Measurements from ENCODE around the gene SEMA5B. TPM values are rescaled to one million over a fixed set of nuclear protein-coding genes. Genes with fewer than 3 reads are reported as not detected.

Gene SEMA5B, protein sequence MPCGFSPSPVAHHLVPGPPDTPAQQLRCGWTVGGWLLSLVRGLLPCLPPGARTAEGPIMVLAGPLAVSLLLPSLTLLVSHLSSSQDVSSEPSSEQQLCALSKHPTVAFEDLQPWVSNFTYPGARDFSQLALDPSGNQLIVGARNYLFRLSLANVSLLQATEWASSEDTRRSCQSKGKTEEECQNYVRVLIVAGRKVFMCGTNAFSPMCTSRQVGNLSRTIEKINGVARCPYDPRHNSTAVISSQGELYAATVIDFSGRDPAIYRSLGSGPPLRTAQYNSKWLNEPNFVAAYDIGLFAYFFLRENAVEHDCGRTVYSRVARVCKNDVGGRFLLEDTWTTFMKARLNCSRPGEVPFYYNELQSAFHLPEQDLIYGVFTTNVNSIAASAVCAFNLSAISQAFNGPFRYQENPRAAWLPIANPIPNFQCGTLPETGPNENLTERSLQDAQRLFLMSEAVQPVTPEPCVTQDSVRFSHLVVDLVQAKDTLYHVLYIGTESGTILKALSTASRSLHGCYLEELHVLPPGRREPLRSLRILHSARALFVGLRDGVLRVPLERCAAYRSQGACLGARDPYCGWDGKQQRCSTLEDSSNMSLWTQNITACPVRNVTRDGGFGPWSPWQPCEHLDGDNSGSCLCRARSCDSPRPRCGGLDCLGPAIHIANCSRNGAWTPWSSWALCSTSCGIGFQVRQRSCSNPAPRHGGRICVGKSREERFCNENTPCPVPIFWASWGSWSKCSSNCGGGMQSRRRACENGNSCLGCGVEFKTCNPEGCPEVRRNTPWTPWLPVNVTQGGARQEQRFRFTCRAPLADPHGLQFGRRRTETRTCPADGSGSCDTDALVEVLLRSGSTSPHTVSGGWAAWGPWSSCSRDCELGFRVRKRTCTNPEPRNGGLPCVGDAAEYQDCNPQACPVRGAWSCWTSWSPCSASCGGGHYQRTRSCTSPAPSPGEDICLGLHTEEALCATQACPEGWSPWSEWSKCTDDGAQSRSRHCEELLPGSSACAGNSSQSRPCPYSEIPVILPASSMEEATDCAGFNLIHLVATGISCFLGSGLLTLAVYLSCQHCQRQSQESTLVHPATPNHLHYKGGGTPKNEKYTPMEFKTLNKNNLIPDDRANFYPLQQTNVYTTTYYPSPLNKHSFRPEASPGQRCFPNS
- 1 to 10 TPM in 7 of 9 donors, under 1 TPM in 2; 0.35 to 3.6 (median 1.8) TPM for total RNA-seq
- polyA plus RNA-seq = 1 to 10 TPM in 2 of 3 donors, under 1 TPM in 1; 0.99 to 4.3 (median 3.0) TPM
- long read RNA-seq, donor 1 = 0 reads
- long read RNA-seq, donor 2 = 0 reads
- long read RNA-seq, donor 3 = 0 reads
- long read RNA-seq, donor 4, partial matches to known transcripts = 1 of 1 reads
- long read RNA-seq, donor 4, other reads (novel, unspliced or antisense) = 0 of 1 reads
- long read RNA-seq, donor 5 = 0 reads
- long read RNA-seq, donor 6 = 0 reads
- long read RNA-seq, donor 7 = 0 reads
- long read RNA-seq, donor 8 = 0 reads
- long read RNA-seq, donor 9 = 0 reads
- long read RNA-seq, donor 10 = 0 reads

DNA sequence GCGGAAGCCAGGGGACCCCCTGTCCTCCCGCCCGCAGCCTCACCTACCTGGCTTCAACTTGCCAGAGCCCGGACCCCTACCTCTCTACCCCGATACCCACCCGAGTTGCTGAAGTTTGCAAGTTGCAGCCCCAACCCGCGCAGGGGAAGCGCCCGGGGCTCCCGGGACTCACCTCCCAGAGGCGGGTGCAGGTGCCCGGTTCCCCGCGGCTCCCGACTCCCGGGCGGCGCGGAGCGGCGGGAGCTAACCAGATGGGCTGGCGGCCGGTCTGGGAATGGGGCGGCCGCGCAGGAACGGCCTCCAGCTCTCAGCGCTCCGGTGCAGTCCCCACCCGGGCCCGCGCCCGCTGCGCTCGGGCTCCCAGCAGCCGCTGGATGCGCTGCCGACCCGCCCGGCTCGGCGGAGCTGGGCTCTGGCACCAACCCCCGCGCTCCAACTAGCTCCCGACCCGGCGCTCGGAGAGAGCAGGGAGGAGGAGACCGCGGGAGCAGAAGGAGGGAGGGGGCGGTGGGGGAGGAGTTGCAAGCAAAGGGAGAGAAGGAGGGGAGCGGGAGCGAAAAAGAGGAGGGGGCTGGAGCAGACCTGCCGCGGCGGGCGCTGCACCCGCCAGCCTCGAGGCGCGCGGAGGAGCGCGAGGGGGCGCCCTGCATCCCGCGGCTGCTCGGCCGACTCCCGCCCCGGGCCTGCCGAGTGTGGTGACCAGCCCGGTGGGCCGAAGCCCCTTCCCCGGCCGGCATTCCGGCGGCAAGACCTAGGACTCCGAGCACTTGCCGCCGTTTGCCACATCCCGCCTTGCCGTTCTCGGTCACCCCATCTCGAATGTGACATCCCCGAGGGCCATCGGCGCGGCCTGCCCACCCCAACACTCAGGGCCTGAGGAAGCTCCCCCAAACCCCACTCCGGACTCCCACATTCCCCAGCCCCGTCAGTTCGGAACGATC, at the start of gene SEMA5B:
SEMA5B (minus strand) TSS at position 472 of the 941 bp plus-strand sequence. CDS start 66,500 bp downstream, outside the sequence.
- Histone ChIP-seq H3K4me1 (replicated peaks in 1 of 2) (peaks cover 20 to 32% of the 10 kb centered on the region in 2 donors), H3K36me3 (replicated peaks in 1 of 2) (no peaks in the 10 kb centered on the region), H3K27me3 (no peaks in the 10 kb centered on the region), H3K4me3 (peak within 1 kb of the TSS in 3 of 4 donors; percentile 10 to 69 (median 36)), H3K27ac (no peak within 1 kb of the TSS), H3K9me3 (replicated peaks in 1 of 3) (no peaks in the 10 kb centered on the region)
- 1% methylated on average over 45 to 93 of the region's 94 CpGs for WGBS, 4 donors
- TF ChIP-seq, protein P1, sequence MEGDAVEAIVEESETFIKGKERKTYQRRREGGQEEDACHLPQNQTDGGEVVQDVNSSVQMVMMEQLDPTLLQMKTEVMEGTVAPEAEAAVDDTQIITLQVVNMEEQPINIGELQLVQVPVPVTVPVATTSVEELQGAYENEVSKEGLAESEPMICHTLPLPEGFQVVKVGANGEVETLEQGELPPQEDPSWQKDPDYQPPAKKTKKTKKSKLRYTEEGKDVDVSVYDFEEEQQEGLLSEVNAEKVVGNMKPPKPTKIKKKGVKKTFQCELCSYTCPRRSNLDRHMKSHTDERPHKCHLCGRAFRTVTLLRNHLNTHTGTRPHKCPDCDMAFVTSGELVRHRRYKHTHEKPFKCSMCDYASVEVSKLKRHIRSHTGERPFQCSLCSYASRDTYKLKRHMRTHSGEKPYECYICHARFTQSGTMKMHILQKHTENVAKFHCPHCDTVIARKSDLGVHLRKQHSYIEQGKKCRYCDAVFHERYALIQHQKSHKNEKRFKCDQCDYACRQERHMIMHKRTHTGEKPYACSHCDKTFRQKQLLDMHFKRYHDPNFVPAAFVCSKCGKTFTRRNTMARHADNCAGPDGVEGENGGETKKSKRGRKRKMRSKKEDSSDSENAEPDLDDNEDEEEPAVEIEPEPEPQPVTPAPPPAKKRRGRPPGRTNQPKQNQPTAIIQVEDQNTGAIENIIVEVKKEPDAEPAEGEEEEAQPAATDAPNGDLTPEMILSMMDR (IDR thresholded peaks at IDR 0.05) = peak in 1 of 6 experiments; percentile 32
- TF ChIP-seq POLR2A (IDR thresholded peaks at IDR 0.05) = no peak
- intact Hi-C loops (cut with DNase I) = loop anchor here (5.0 to 10.0 kb wide), 4 partner anchors 80 to 273 kb away; no protein-coding TSS in a partner anchor
- DNase-seq = peak in 5 of 7 donors; percentile 16 to 45 (median 27)

DNA sequence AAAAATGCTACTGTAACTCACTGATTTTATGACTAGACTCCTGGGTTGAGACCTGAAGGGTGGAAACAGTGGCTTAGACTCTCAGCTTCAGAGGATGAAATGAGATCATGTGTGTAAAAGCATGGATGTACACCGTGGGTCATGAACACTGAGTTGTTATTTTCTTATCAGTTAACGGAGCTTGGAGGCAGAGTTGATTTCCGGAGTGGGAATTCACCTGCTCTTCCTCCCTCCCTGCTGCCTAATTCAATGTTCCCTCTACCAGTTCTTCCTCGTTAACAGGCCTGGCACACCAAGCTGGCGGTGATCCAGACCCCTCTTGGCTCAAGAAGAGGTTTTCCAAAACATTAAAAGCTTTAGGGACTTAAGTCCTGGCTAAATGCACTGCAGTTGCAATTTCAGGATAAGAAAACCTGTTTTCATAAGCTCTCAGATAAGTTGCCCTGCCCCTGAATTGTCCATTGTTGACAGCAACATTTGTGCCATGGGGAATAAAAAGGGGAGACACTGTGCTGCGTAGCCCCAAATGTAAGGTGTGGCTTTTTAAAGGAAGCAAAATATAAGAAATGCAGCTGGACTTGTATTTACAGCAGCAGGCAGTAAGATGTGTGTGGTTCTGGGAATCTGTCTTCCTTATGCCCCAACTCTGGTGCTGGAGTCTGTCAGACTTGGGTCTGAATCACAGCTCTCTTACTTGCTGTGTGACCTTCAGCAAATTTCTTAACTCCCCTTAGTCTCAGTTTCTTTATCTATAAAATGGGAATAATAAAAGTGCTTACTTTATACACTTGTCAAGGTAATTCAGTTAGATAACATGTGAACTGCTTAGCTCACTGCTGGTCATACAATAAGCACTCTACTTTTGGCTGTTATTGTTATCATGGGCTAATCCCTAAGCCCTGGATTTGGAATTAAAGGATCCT, 49.2 kb upstream of the SEMA5B start:
- DNase-seq = peak; percentile 63 to 95 (median 76)
- TF ChIP-seq POLR2A (IDR thresholded peaks at IDR 0.05) = no peak
- TF ChIP-seq, protein P1 (IDR thresholded peaks at IDR 0.05) = no peak
- Histone ChIP-seq H3K27me3 (no peaks in the 10 kb centered on the region), H3K4me1 (replicated peaks in 1 of 2) (peaks cover 26 to 82% of the 10 kb centered on the region in 2 donors), H3K9me3 (replicated peaks in 1 of 3) (no peaks in the 10 kb centered on the region), H3K27ac (peak overlapping the region in 4 of 5 donors; percentile 56 to 80 (median 70)), H3K4me3 (no peak overlapping the region), H3K36me3 (replicated peaks in 1 of 2) (no peaks in the 10 kb centered on the region)
- WGBS, 4 donors = 12 to 27% (median 14%) methylated on average over 6 of the region's 6 CpGs
- intact Hi-C loops (cut with DNase I) = no loop called here

DNA sequence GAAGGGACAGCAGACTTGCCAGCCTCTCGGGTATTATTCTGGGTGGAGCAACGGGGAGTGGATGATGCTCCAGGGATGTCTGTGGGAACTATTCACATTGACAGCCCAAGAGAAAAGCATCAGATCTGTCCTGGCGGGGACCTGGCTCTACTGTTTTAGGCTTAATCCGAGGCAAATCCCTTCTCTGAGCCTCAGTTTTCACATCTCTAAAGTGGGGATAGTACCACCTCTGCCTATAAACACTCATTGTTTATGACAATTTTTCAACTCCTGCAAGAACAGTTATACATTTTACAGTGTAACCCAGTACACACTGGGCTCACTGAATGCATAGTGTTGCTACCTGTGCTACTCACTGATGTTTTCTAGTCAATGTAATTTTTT, 48.5 kb upstream of the SEMA5B start:
- 70 to 90% (median 83%) methylated on average over 4 of the region's 4 CpGs for WGBS, 4 donors
- intact Hi-C loops (cut with DNase I) = no loop called here

More for the DNA sequence above, 48.5 kb upstream of the SEMA5B start:
- Histone ChIP-seq H3K4me3 (no peak overlapping the region), H3K27me3 (no peaks in the 10 kb centered on the region), H3K4me1 (replicated peaks in 1 of 2) (peaks cover 26 to 82% of the 10 kb centered on the region in 2 donors), H3K27ac (peak overlapping the region in 4 of 5 donors; percentile 56 to 80 (median 70)), H3K9me3 (replicated peaks in 1 of 3) (no peaks in the 10 kb centered on the region), H3K36me3 (replicated peaks in 1 of 2) (no peaks in the 10 kb centered on the region)
- TF ChIP-seq, protein P1 (IDR thresholded peaks at IDR 0.05) = no peak
- no peak for TF ChIP-seq POLR2A (IDR thresholded peaks at IDR 0.05)
- no peak for DNase-seq
